Measurements from ENCODE around the gene RPSA. TPM values are rescaled to one million over a fixed set of nuclear protein-coding genes. Genes with fewer than 3 reads are reported as not detected.

The RPSA gene
- total RNA-seq, 1 experiment from 2014 or later = 2,486 TPM

DNA sequence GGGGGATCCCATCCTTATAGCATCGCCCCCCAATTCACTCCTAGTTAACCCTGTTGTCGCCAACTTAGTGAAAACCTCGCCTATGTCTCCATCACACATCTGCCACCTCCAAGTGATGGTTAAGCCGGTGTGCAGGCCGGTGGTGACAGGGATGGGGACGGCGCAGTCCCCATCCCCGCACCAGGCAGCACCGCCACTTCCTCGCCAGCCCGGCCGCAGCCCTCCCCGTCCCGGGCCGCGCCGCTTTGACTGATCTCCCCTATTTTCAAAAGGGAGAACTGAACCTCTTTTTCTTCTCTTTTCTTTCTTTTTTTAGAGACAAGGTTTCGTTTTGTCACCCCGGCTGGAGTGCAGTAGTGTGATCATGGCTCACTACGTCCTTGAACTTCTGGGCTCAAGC, 49.6 kb downstream of the RPSA start:
- H3K9ac ChIP-seq (ENCODE audit: low read length) = no peak overlapping the region

DNA sequence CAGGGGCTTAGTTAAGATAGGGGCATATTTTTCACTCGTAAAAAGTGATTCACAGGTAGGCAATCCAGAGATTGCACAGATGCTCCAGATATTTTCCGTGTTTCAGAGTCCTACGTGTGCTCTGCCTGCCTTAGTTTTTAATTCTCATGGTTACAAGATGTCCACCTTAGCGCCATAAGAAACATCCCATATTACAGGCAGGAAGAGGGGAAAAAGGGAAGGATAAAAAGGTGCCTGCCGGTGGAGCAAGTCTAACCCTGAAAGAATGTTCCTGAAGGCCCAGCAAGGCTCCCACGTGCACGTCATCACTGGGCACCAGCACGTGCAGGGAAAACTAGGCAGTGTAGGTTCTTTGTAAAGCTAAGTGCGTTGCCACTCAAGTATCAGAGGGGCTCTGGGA, 50.8 kb downstream of the RPSA start:
- no peaks in the 10 kb centered on the region for H3K9me2 ChIP-seq (ENCODE audit: insufficient read depth)
- H3K9ac ChIP-seq (ENCODE audit: low read length) = no peak overlapping the region
- no peak overlapping the region for H2AFZ ChIP-seq (ENCODE audit: low read depth, low read length, poor library complexity, severe bottlenecking)
- H3K4me1 ChIP-seq (ENCODE audit: control insufficient read depth in 1 of 2, insufficient read depth in 2 of 2, low read length in 2 of 2) = no peaks in the 10 kb centered on the region
- H4K20me1 ChIP-seq (ENCODE audit: insufficient read depth) = no peaks in the 10 kb centered on the region
- H3K79me2 ChIP-seq (ENCODE audit: insufficient read depth, low read length) = no peaks in the 10 kb centered on the region
- ChIA-PET POLR2A (no interaction called here), RAD21 (ENCODE audit: low non-redundant PET in 1 of 2, low total read pairs in 2 of 2, uncharacterized antibody in 2 of 2, unreplicated experiment in 2 of 2) (no interaction called here), CTCF (no interaction called here)
- ATAC-seq (no peak), DNase-seq (ENCODE audit: low read depth, low spot score) (no peak)
- no peaks in the 10 kb centered on the region for H3K9me3 ChIP-seq (ENCODE audit: control insufficient read depth in 1 of 2, insufficient read depth in 1 of 2, low read depth in 1 of 2, low read length in 2 of 2)
- no peaks in the 10 kb centered on the region for H3K36me3 ChIP-seq (ENCODE audit: control insufficient read depth in 1 of 2, insufficient read depth in 2 of 2, low read length in 2 of 2)
- BruUV-seq (replicated peaks) = no TSS peak
- H3K4me2 ChIP-seq (ENCODE audit: low read length) = no peak overlapping the region
- intact Hi-C loops (cut with micrococcal nuclease) = no loop called here
- H3K27ac ChIP-seq (ENCODE audit: low read depth, low read length) = no peak overlapping the region
- no peaks in the 10 kb centered on the region for H3K27me3 ChIP-seq (ENCODE audit: insufficient read depth, low read length)
- TF ChIP-seq ZNF274 (IDR thresholded peaks at IDR 0.05; ENCODE audit: low read depth, low read length) (no peak), POLR2AphosphoS5 (IDR thresholded peaks at IDR 0.05; ENCODE audit: low read depth, low read length) (no peak), POLR2A (IDR thresholded peaks at IDR 0.05; ENCODE audit: borderline replicate concordance, extremely low read depth, insufficient read depth, insufficient read length) (no peak), EZH2phosphoT487 (IDR thresholded peaks at IDR 0.05; ENCODE audit: borderline replicate concordance) (no peak), YY1 (IDR thresholded peaks at IDR 0.05; ENCODE audit: extremely low read depth, insufficient replicate concordance, low read depth, low read length) (no peak), TCF7L2 (IDR thresholded peaks at IDR 0.05; ENCODE audit: borderline replicate concordance, extremely low read depth, insufficient read depth, insufficient read length) (no peak), SRF (IDR thresholded peaks at IDR 0.05; ENCODE audit: low read depth) (no peak), FOSL1 (IDR thresholded peaks at IDR 0.05; ENCODE audit: low read depth) (no peak), SP1 (IDR thresholded peaks at IDR 0.05; ENCODE audit: low read depth) (no peak), EGR1 (IDR thresholded peaks at IDR 0.05; ENCODE audit: low read depth) (no peak), CEBPB (IDR thresholded peaks at IDR 0.05; ENCODE audit: low read depth) (no peak)
- TF ChIP-seq, protein P1, sequence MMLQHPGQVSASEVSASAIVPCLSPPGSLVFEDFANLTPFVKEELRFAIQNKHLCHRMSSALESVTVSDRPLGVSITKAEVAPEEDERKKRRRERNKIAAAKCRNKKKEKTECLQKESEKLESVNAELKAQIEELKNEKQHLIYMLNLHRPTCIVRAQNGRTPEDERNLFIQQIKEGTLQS (IDR thresholded peaks at IDR 0.05) = no peak
- TF ChIP-seq, protein P2, sequence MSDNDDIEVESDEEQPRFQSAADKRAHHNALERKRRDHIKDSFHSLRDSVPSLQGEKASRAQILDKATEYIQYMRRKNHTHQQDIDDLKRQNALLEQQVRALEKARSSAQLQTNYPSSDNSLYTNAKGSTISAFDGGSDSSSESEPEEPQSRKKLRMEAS (IDR thresholded peaks at IDR 0.05) = no peak
- TF ChIP-seq, protein P3, sequence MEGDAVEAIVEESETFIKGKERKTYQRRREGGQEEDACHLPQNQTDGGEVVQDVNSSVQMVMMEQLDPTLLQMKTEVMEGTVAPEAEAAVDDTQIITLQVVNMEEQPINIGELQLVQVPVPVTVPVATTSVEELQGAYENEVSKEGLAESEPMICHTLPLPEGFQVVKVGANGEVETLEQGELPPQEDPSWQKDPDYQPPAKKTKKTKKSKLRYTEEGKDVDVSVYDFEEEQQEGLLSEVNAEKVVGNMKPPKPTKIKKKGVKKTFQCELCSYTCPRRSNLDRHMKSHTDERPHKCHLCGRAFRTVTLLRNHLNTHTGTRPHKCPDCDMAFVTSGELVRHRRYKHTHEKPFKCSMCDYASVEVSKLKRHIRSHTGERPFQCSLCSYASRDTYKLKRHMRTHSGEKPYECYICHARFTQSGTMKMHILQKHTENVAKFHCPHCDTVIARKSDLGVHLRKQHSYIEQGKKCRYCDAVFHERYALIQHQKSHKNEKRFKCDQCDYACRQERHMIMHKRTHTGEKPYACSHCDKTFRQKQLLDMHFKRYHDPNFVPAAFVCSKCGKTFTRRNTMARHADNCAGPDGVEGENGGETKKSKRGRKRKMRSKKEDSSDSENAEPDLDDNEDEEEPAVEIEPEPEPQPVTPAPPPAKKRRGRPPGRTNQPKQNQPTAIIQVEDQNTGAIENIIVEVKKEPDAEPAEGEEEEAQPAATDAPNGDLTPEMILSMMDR (IDR thresholded peaks at IDR 0.05 in 2 of 3, conservative IDR thresholded peaks at IDR 0.05 in 1 of 3; ENCODE audit: borderline replicate concordance in 1 of 3, insufficient read depth in 1 of 3, low read depth in 2 of 3, low read length in 2 of 3) = no peak
- H3K4me3 ChIP-seq (replicated peaks in 1 of 2; ENCODE audit: low read depth in 1 of 2, low read length in 2 of 2) = no peak overlapping the region

More for the DNA sequence above, 49.6 kb downstream of the RPSA start:
- Histone ChIP-seq H3K27me3 (ENCODE audit: insufficient read depth, low read length) (no peaks in the 10 kb centered on the region), H3K36me3 (ENCODE audit: control insufficient read depth in 1 of 2, insufficient read depth in 2 of 2, low read length in 2 of 2) (no peaks in the 10 kb centered on the region), H3K4me2 (ENCODE audit: low read length) (no peak overlapping the region), H3K4me1 (ENCODE audit: control insufficient read depth in 1 of 2, insufficient read depth in 2 of 2, low read length in 2 of 2) (no peaks in the 10 kb centered on the region), H3K4me3 (replicated peaks in 1 of 2; ENCODE audit: low read depth in 1 of 2, low read length in 2 of 2) (no peak overlapping the region), H4K20me1 (ENCODE audit: insufficient read depth) (no peaks in the 10 kb centered on the region), H3K9me3 (ENCODE audit: control insufficient read depth in 1 of 2, insufficient read depth in 1 of 2, low read depth in 1 of 2, low read length in 2 of 2) (no peaks in the 10 kb centered on the region), H3K9me2 (ENCODE audit: insufficient read depth) (no peaks in the 10 kb centered on the region), H3K79me2 (ENCODE audit: insufficient read depth, low read length) (no peaks in the 10 kb centered on the region), H3K27ac (ENCODE audit: low read depth, low read length) (no peak overlapping the region), H2AFZ (ENCODE audit: low read depth, low read length, poor library complexity, severe bottlenecking) (no peak overlapping the region)
- intact Hi-C loops (cut with micrococcal nuclease) = no loop called here
- ATAC-seq (no peak), DNase-seq (ENCODE audit: low read depth, low spot score) (no peak)
- BruUV-seq (replicated peaks) = no TSS peak
- ChIA-PET POLR2A (no interaction called here), RAD21 (ENCODE audit: low non-redundant PET in 1 of 2, low total read pairs in 2 of 2, uncharacterized antibody in 2 of 2, unreplicated experiment in 2 of 2) (no interaction called here), CTCF (no interaction called here)
- TF ChIP-seq ELF1 (IDR thresholded peaks at IDR 0.05; ENCODE audit: borderline replicate concordance, low read depth) (no peak), FOSL1 (IDR thresholded peaks at IDR 0.05; ENCODE audit: low read depth) (no peak), RAD21 (IDR thresholded peaks at IDR 0.05; ENCODE audit: low read depth) (no peak), ZFX (IDR thresholded peaks at IDR 0.05) (no peak), CBX3 (IDR thresholded peaks at IDR 0.05; ENCODE audit: low read depth) (no peak), POLR2A (IDR thresholded peaks at IDR 0.05; ENCODE audit: borderline replicate concordance, extremely low read depth, insufficient read depth, insufficient read length) (no peak)
